GM12878 (cell line): ENCODE results near the gene BNIP3. TPM values are rescaled to one million over a fixed set of nuclear protein-coding genes. Genes with fewer than 3 reads are reported as not detected.

Experiments
- ATAC-seq: fragments of 200-7000 bp; cut with Tn5 transposase; 3 replicates; pipeline ENCODE4 v1.9.1; 2020; ENCODE audit warnings: mild to moderate bottlenecking, moderate library complexity
- BruUV-seq: library from RNA; stranded (reverse); fragments of 400-500 nt; replicated peaks from 2 replicates; lab custom pipeline; 2021; lab: Mats Ljungman, UMichigan
- CTCF ChIA-PET: fragments of 300-600 bp; sonication (Branson Sonifier 250); formaldehyde crosslinking; extraction: SDS; loops from one replicate; lab custom pipeline; 2021; ENCODE audit warnings: inconsistent platforms; lab: Yijun Ruan, JAX
- POLR2A ChIA-PET: fragments of 350-600 bp; formaldehyde crosslinking; extraction: SDS; loops from one replicate; lab custom pipeline; 2021; ENCODE audit warnings: inconsistent platforms; lab: Charles Lee
- RAD21 ChIA-PET: fragments of 300-600 bp; sonication (Branson Sonifier 250); formaldehyde crosslinking; loops from one replicate; lab custom pipeline; 2023; ENCODE audit warnings: antibody characterized with exemption; ENCODE audit not compliant: unreplicated experiment; lab: Charles Lee
- SMC1A ChIA-PET: fragments of 300-600 bp; sonication (Branson Sonifier 250); formaldehyde crosslinking; loops from one replicate; lab custom pipeline; 2023; ENCODE audit not compliant: unreplicated experiment, uncharacterized antibody; lab: Charles Lee
- DNase-seq: peaks from one replicate; pipeline ENCODE4 v3.0.0-alpha.2; 2011; ENCODE audit warnings: low read depth, low spot score
- FAIRE-seq: peaks from 3 replicates; lab custom pipeline; 2011; peaks lifted over from hg19 to GRCh38; lab: Jason Lieb, UNC
- H2AFZ ChIP-seq: 2 replicates; pipeline ENCODE4 v1.6.0; 2011; ENCODE audit warnings: low read depth, low read length, control low read depth; ENCODE audit not compliant: control insufficient read depth
- H3K27ac ChIP-seq: 2 replicates; pipeline ENCODE4 v1.5.1; 2011; ENCODE audit warnings: control low read depth; ENCODE audit not compliant: control insufficient read depth, insufficient read depth
- H3K27me3 ChIP-seq, 2 experiments: replicated peaks in 1 of 2; 2 replicates each; pipeline versions ENCODE4 v1.6.0 to v1.6.1; 2011; ENCODE audit warnings: low read length in 1 of 2; ENCODE audit not compliant: control insufficient read depth in 2 of 2, insufficient read depth in 2 of 2
- H3K36me3 ChIP-seq, 2 experiments: 2 replicates each; pipeline ENCODE4 v1.5.1; 2011; ENCODE audit warnings: low read length in 1 of 2; ENCODE audit not compliant: control insufficient read depth in 2 of 2, insufficient read depth in 2 of 2
- H3K4me1 ChIP-seq: 2 replicates; pipeline ENCODE4 v1.6.1; 2011; ENCODE audit warnings: mild to moderate bottlenecking, low read length, moderate library complexity, mixed read lengths; ENCODE audit not compliant: control insufficient read depth, insufficient read depth
- H3K4me2 ChIP-seq: 2 replicates; pipeline ENCODE4 v1.6.0; 2011; ENCODE audit warnings: control low read depth; ENCODE audit not compliant: control insufficient read depth, insufficient read depth
- H3K4me3 ChIP-seq: fragments of 200-600 bp; sonication (generic); 2 replicates; pipeline ENCODE4 v1.5.1; 2016
- H3K79me2 ChIP-seq: 2 replicates; pipeline ENCODE4 v1.6.0; 2011; ENCODE audit warnings: low read length; ENCODE audit not compliant: control insufficient read depth, insufficient read depth
- H3K9ac ChIP-seq: 2 replicates; pipeline ENCODE4 v1.8.0; 2011; ENCODE audit warnings: low read length, control low read depth, mixed read lengths; ENCODE audit not compliant: control insufficient read depth, insufficient read depth
- H3K9me3 ChIP-seq: replicated peaks from 3 replicates; pipeline ENCODE4 v1.5.1; 2011; ENCODE audit warnings: mild to moderate bottlenecking, low read length; ENCODE audit not compliant: control insufficient read depth, insufficient read depth
- H4K20me1 ChIP-seq: 2 replicates; pipeline ENCODE4 v1.6.0; 2011; ENCODE audit not compliant: control insufficient read depth, insufficient read depth
- BCL3 ChIP-seq: IDR thresholded peaks from 2 replicates; pipeline ENCODE4 v1.6.1; 2011; ENCODE audit warnings: borderline replicate concordance, low read depth, mild to moderate bottlenecking, moderate library complexity, low read length; ENCODE audit not compliant: insufficient read depth, poor library complexity, severe bottlenecking
- FOXK2 ChIP-seq: fragments of 450-650 bp; IDR thresholded peaks from 2 replicates; pipeline ENCODE4 v1.6.1; 2017; ENCODE audit warnings: mild to moderate bottlenecking, moderate library complexity
- MEF2A ChIP-seq: IDR thresholded peaks from 2 replicates; pipeline ENCODE4 v1.6.1; 2011; ENCODE audit warnings: low read depth, mild to moderate bottlenecking, low read length, moderate library complexity; ENCODE audit not compliant: insufficient read depth
- NR2F1 ChIP-seq: fragments of 450-650 bp; conservative IDR thresholded peaks from 2 replicates; pipeline ENCODE4 v1.6.1; 2017; ENCODE audit warnings: mild to moderate bottlenecking
- POLR2A ChIP-seq: IDR thresholded peaks from 2 replicates; pipeline ENCODE4 v1.6.1; 2011; ENCODE audit warnings: low read depth, mild to moderate bottlenecking, low read length
- WGBS: methylation state at CpG from one replicate; pipeline ENCODE4 v1.1.6; 2016; ENCODE audit warnings: low lambda C conversion rate; ENCODE audit not compliant: insufficient replicate concordance, insufficient coverage; ENCODE audit errors: missing lambda C conversion rate; 5-methylcytosine and 5-hydroxymethylcytosine counted together
- in situ Hi-C: fragments of 300-500 bp; cut with MboI; formaldehyde crosslinking; loops from 9 replicates; pipeline ENCODE4 v1.14.3; 2018; ENCODE audit warnings: mixed read lengths
- intact Hi-C: fragments of 100-400 bp; cut with micrococcal nuclease; formaldehyde crosslinking; loops from one replicate; pipeline ENCODE4 v1.14.2; 2022; ENCODE audit not compliant: unreplicated experiment
- polyA plus RNA-seq, 11 experiments: library from polyadenylated mRNA; depleted of rRNA in 4 of 11; unstranded in 6 of 11; stranded (reverse) in 5 of 11; fragments of >200 nt; fragmentation: Nextera tagmentation in 4 of 11; fragmentation: Illumina TruSeq in 1 of 11; extraction: Ambion mirVana in 4 of 11; extraction: Trizol in 1 of 11; gene quantifications; 1 replicate in 1 of 11; 2 replicates in 10 of 11; pipeline versions ENCODE4 v1.2.1 to v1.2.3, GENCODE V29; 2011 to 2016; ENCODE audit warnings: inconsistent platforms in 2 of 11, missing spikeins in 2 of 11, low read depth in 1 of 11
- total RNA-seq, 4 experiments: library from RNA; depleted of rRNA in 3 of 4; stranded (reverse); fragments of >200 nt in 3 of 4; fragmentation: Illumina TruSeq in 1 of 4; extraction: Trizol in 1 of 4; gene quantifications; 2 replicates each; pipeline versions ENCODE4 v1.2.1 to v1.2.3, GENCODE V29; 2013 to 2021
- TF ChIP-seq, protein P1 (sequence below): IDR thresholded peaks from 2 replicates; pipeline ENCODE4 v1.6.1; 2012; ENCODE audit warnings: low read length, inconsistent platforms
- TF ChIP-seq, protein P2 (sequence below): fragments of 450-650 bp; IDR thresholded peaks from 2 replicates; pipeline ENCODE4 v1.6.1; 2017; ENCODE audit warnings: mild to moderate bottlenecking, low read depth, inconsistent platforms; ENCODE audit not compliant: poor library complexity, severe bottlenecking

BNIP3 gene
- total and polyA plus RNA-seq, 10 of the 15 experiments (the other 5 are each of a cell fraction or from before 2014, with no cell fraction given) = 7.7 to 122 (median 29.9) TPM

DNA sequence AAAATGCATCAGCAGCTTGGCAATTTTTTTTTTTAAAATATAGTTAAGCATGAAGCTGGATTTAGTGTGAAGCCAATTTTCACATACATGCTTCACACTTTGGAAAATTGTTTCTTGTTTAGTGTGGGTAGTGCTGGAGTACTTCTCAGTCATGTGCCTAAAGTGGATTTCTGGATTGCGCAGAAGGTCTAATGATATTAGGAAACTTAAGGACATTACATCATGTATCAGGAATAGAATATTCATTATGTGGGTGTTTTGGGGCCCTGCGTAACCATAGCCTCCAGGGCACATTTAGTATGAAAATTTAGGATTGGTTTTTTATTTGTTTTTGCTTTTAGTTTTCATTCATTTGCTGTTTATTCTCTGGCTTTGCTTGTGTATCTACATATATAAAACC is 28.8 kb upstream of the BNIP3 start:
- Histone ChIP-seq H3K4me2 (no peak overlapping the region), H3K27me3 (no peaks in the 10 kb centered on the region), H3K4me1 (no peaks in the 10 kb centered on the region), H4K20me1 (no peaks in the 10 kb centered on the region), H3K27ac (no peak overlapping the region), H3K36me3 (no peaks in the 10 kb centered on the region), H3K9me3 (no peaks in the 10 kb centered on the region; the same call in 2 of the 3 replicates), H3K79me2 (no peaks in the 10 kb centered on the region)
- ChIA-PET POLR2A (no interaction called here), CTCF (no interaction called here)
- FAIRE-seq (no peak), ATAC-seq (no peak)
- TF ChIP-seq MEF2A = no peak
- TF ChIP-seq POLR2A = no peak
- no peak for TF ChIP-seq NR2F1
- TF ChIP-seq, all 136 proteins: peak for 0
- SMC1A ChIA-PET = no interaction called here
- H3K9ac ChIP-seq = no peak overlapping the region
- no peak overlapping the region for H3K4me3 ChIP-seq
- BruUV-seq = no TSS peak
- DNase-seq = no peak
- no peak overlapping the region for H2AFZ ChIP-seq
- 72% methylated on average over 2 of the region's 2 CpGs for WGBS
- RAD21 ChIA-PET = no interaction called here
- in situ Hi-C loops = no loop called here
- intact Hi-C loops = no loop called here

GRCh38 chr10:132009575-132009974 is 27.9 kb upstream of the BNIP3 start:
- no peaks in the 10 kb centered on the region for H4K20me1 ChIP-seq
- ChIA-PET RAD21 (no interaction called here), CTCF (interaction anchor here (0.5 to 1.3 kb wide), 2 partner anchors 9 to 150 kb away, joined by 3 read pairs; no protein-coding TSS in a partner anchor), SMC1A (no interaction called here), POLR2A (no interaction called here)
- no peaks in the 10 kb centered on the region for H3K36me3 ChIP-seq
- in situ Hi-C loops (no loop called here), intact Hi-C loops (no loop called here)
- TF ChIP-seq NR2F1 (no peak), BCL3 (no peak), FOXK2 (no peak)
- TF ChIP-seq, protein P1, sequence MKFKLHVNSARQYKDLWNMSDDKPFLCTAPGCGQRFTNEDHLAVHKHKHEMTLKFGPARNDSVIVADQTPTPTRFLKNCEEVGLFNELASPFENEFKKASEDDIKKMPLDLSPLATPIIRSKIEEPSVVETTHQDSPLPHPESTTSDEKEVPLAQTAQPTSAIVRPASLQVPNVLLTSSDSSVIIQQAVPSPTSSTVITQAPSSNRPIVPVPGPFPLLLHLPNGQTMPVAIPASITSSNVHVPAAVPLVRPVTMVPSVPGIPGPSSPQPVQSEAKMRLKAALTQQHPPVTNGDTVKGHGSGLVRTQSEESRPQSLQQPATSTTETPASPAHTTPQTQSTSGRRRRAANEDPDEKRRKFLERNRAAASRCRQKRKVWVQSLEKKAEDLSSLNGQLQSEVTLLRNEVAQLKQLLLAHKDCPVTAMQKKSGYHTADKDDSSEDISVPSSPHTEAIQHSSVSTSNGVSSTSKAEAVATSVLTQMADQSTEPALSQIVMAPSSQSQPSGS = no peak
- TF ChIP-seq, protein P2, sequence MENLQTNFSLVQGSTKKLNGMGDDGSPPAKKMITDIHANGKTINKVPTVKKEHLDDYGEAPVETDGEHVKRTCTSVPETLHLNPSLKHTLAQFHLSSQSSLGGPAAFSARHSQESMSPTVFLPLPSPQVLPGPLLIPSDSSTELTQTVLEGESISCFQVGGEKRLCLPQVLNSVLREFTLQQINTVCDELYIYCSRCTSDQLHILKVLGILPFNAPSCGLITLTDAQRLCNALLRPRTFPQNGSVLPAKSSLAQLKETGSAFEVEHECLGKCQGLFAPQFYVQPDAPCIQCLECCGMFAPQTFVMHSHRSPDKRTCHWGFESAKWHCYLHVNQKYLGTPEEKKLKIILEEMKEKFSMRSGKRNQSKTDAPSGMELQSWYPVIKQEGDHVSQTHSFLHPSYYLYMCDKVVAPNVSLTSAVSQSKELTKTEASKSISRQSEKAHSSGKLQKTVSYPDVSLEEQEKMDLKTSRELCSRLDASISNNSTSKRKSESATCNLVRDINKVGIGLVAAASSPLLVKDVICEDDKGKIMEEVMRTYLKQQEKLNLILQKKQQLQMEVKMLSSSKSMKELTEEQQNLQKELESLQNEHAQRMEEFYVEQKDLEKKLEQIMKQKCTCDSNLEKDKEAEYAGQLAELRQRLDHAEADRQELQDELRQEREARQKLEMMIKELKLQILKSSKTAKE = no peak
- no peak for DNase-seq
- no peak overlapping the region for H3K4me2 ChIP-seq
- H3K4me3 ChIP-seq = no peak overlapping the region
- no peaks in the 10 kb centered on the region for H3K27me3 ChIP-seq
- no peak overlapping the region for H3K27ac ChIP-seq
- no peak overlapping the region for H3K9ac ChIP-seq
- no peaks in the 10 kb centered on the region; the same call in 2 of the 3 replicates for H3K9me3 ChIP-seq
- BruUV-seq = no TSS peak
- ATAC-seq = no peak
- H3K4me1 ChIP-seq = no peaks in the 10 kb centered on the region
- FAIRE-seq = no peak
- H3K79me2 ChIP-seq = no peaks in the 10 kb centered on the region
- 16% methylated on average over 3 of the region's 3 CpGs for WGBS
- no peak overlapping the region for H2AFZ ChIP-seq
